ENCODE measurements around the gene TRAF3.
"Not testable (repeated sequence)": the region's sequence is repeated elsewhere in the genome, so short reads cannot be mapped to it uniquely, and the experiment has no call there.

TRAF3 gene

DNA sequence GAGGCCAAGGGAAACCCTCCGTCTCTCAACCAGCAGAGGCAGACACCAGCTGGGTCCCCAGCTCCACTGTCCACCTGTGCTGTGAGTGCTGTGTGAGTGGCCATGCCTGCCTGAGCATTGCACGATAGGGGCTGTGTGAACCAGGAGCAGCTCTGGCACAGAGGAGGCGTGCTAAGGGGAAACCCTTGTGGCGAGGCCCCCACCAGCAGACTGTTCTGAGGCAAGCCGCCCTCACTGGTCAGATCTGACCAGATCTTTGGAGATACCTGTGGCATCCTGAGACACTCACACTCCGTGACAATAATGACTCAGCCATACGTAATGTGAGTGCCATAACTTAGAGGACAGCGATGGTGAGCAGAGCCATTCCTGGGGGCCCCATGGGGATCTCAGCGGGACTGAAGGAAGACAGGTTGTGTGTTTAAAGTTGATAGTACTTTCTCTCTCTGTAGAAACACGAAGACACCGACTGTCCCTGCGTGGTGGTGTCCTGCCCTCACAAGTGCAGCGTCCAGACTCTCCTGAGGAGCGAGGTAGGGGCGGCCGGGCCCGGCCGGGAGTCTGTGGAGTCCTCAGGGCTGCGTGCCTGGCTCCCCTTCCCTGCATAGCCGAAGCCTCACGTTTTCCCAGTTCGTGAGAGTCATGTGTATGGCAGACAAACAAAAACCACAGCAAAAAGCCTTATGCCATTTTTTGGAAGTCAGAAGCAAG lies 108.6 kb downstream of the TRAF3 start:
- H3K36me3 ChIP-seq (ENCODE audit: control insufficient read depth, insufficient read depth, low read length), result peaks cover 5% of the 10 kb centered on the region
- H3K27ac ChIP-seq (ENCODE audit: low read depth, low read length), result no peak overlapping the region
- H3K9ac ChIP-seq (ENCODE audit: low read length), result no peak overlapping the region
- no peaks in the 10 kb centered on the region for H3K27me3 ChIP-seq (ENCODE audit: control insufficient read depth, insufficient read depth, low read length)
- no peaks in the 10 kb centered on the region for H3K4me1 ChIP-seq (ENCODE audit: control insufficient read depth, insufficient read depth, low read length)
- H3K4me3 ChIP-seq (ENCODE audit: low read length), result no peak overlapping the region

GRCh38 chr14:102888748-102889147 lies 111.5 kb downstream of the TRAF3 start:
- Histone ChIP-seq H3K27ac (ENCODE audit: low read depth, low read length) (no peak overlapping the region), H3K27me3 (ENCODE audit: control insufficient read depth, insufficient read depth, low read length) (no peaks in the 10 kb centered on the region), H3K36me3 (ENCODE audit: control insufficient read depth, insufficient read depth, low read length) (peaks cover 5% of the 10 kb centered on the region), H3K4me3 (ENCODE audit: low read length) (no peak overlapping the region), H3K9ac (ENCODE audit: low read length) (no peak overlapping the region), H3K4me1 (ENCODE audit: control insufficient read depth, insufficient read depth, low read length) (peaks cover 4% of the 10 kb centered on the region)

DNA sequence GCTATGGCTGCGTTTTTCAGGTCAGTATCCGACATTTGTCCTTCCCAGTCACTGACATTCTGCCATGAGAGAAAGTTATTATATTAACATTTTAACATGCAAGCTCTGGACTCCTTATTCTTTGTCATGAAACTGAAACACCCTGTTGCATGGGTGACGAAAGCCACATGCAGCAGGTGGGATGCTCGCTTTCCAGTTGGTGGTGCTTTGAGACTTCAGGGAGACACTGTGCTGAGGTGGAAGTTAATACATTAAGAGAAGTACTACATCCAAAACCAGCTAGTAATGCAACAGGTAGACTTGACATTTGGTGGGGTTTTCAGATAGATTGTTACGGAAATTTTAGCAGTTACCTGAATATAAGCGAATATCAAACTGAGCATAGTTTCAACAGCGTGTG lies 112.4 kb downstream of the TRAF3 start:
- H3K27me3 ChIP-seq (ENCODE audit: control insufficient read depth, insufficient read depth, low read length), result no peaks in the 10 kb centered on the region
- no peak overlapping the region for H3K4me3 ChIP-seq (ENCODE audit: low read length)
- H3K9ac ChIP-seq (ENCODE audit: low read length), result no peak overlapping the region
- H3K27ac ChIP-seq (ENCODE audit: low read depth, low read length), result no peak overlapping the region
- H3K36me3 ChIP-seq (ENCODE audit: control insufficient read depth, insufficient read depth, low read length), result peaks cover 5% of the 10 kb centered on the region
- peaks cover 4% of the 10 kb centered on the region for H3K4me1 ChIP-seq (ENCODE audit: control insufficient read depth, insufficient read depth, low read length)

DNA sequence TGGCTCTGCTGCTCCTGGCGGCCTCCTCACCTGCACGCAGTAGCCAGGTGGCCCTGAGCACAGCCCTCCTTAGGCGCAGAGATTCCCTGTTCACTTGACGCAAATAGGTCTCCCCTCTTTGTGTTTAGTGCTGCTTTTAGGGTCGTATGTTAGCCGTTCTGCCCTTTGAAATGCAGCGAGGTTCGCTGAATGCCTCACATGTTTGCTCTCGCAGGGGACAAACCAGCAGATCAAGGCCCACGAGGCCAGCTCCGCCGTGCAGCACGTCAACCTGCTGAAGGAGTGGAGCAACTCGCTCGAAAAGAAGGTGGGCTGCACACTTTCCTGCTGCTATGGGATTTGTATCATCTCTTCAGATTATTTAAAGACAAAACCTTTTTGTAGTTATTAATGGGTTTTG lies 113.9 kb downstream of the TRAF3 start:
- Histone ChIP-seq H3K9ac (ENCODE audit: low read length) (no peak overlapping the region), H3K27me3 (ENCODE audit: control insufficient read depth, insufficient read depth, low read length) (no peaks in the 10 kb centered on the region), H3K4me1 (ENCODE audit: control insufficient read depth, insufficient read depth, low read length) (peaks cover 4% of the 10 kb centered on the region), H3K4me3 (ENCODE audit: low read length) (no peak overlapping the region), H3K27ac (ENCODE audit: low read depth, low read length) (no peak overlapping the region), H3K36me3 (ENCODE audit: control insufficient read depth, insufficient read depth, low read length) (peaks cover 11% of the 10 kb centered on the region)

- peaks cover 4% of the 10 kb centered on the region for H3K4me1 ChIP-seq (ENCODE audit: control insufficient read depth, insufficient read depth, low read length)
- no peak overlapping the region for H3K27ac ChIP-seq (ENCODE audit: low read depth, low read length)
- H3K27me3 ChIP-seq (ENCODE audit: control insufficient read depth, insufficient read depth, low read length), result no peaks in the 10 kb centered on the region
- no peak overlapping the region for H3K4me3 ChIP-seq (ENCODE audit: low read length)
- no peak overlapping the region for H3K9ac ChIP-seq (ENCODE audit: low read length)
- H3K36me3 ChIP-seq (ENCODE audit: control insufficient read depth, insufficient read depth, low read length), result peaks cover 11% of the 10 kb centered on the region
Measured at GRCh38 chr14:102891556-102891955, 114.3 kb downstream of the TRAF3 start.

DNA sequence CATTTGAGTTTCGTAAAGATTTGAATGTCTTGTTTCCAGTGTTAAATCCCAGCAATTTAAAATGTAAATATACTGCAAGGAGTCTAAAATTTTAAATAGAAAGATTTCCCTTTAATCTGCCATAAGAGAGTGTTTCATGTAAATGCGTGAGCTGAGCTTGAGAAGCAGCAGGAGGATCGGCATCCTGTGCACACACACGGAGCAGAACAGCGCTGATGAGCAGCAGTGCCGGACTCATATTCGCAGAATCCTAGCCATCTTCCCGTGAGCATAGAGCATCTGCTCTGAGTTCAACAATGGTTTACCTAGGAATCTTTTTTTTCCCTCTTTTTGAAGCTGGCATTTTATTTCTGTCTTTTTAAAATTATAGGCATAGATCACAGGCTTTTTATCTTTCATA lies 115.4 kb downstream of the TRAF3 start:
- Histone ChIP-seq H3K36me3 (ENCODE audit: control insufficient read depth, insufficient read depth, low read length) (peaks cover 12% of the 10 kb centered on the region), H3K4me1 (ENCODE audit: control insufficient read depth, insufficient read depth, low read length) (peaks cover 4% of the 10 kb centered on the region), H3K9ac (ENCODE audit: low read length) (no peak overlapping the region), H3K4me3 (ENCODE audit: low read length) (no peak overlapping the region), H3K27ac (ENCODE audit: low read depth, low read length) (no peak overlapping the region), H3K27me3 (ENCODE audit: control insufficient read depth, insufficient read depth, low read length) (no peaks in the 10 kb centered on the region)

DNA sequence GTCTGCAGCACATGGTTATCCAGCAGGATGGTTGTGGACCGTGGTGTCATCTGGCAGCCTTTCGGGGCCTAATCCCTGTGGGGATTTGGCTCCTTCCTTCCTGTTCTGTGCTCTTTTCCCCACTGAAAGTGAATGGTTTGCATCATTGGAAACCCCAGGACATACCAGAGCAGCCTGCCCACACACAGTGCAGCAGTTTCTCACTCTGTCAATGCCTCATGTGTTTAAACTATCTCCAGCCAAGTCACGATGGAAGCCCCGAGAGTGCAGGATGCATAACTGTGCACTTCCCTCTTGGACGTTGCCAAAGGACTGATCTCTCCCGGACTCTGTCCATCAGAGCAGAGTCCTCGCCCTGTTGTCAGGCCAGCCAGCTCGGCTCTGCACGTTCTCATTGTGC lies 116.2 kb downstream of the TRAF3 start:
- Histone ChIP-seq H3K4me1 (ENCODE audit: control insufficient read depth, insufficient read depth, low read length) (peaks cover 4% of the 10 kb centered on the region), H3K27me3 (ENCODE audit: control insufficient read depth, insufficient read depth, low read length) (no peaks in the 10 kb centered on the region), H3K27ac (ENCODE audit: low read depth, low read length) (no peak overlapping the region), H3K36me3 (ENCODE audit: control insufficient read depth, insufficient read depth, low read length) (peaks cover 14% of the 10 kb centered on the region), H3K9ac (ENCODE audit: low read length) (no peak overlapping the region), H3K4me3 (ENCODE audit: low read length) (no peak overlapping the region)

GRCh38 chr14:102896735-102897134 lies 119.5 kb downstream of the TRAF3 start:
- not testable (repeated sequence) for H3K9ac ChIP-seq (ENCODE audit: low read length); H3K4me3 ChIP-seq (ENCODE audit: low read length); H3K4me1 ChIP-seq (ENCODE audit: control insufficient read depth, insufficient read depth, low read length); H3K27me3 ChIP-seq (ENCODE audit: control insufficient read depth, insufficient read depth, low read length); H3K27ac ChIP-seq (ENCODE audit: low read depth, low read length)
- H3K36me3 ChIP-seq (ENCODE audit: control insufficient read depth, insufficient read depth, low read length), result peaks cover 13% of the 10 kb centered on the region

- Histone ChIP-seq H3K9ac (ENCODE audit: low read length) (no peak overlapping the region), H3K27me3 (ENCODE audit: control insufficient read depth, insufficient read depth, low read length) (no peaks in the 10 kb centered on the region), H3K4me1 (ENCODE audit: control insufficient read depth, insufficient read depth, low read length) (peaks cover 4% of the 10 kb centered on the region), H3K27ac (ENCODE audit: low read depth, low read length) (no peak overlapping the region), H3K4me3 (ENCODE audit: low read length) (no peak overlapping the region), H3K36me3 (ENCODE audit: control insufficient read depth, insufficient read depth, low read length) (peaks cover 13% of the 10 kb centered on the region)
Measured at GRCh38 chr14:102897299-102898027, 120.2 kb downstream of the TRAF3 start.

DNA sequence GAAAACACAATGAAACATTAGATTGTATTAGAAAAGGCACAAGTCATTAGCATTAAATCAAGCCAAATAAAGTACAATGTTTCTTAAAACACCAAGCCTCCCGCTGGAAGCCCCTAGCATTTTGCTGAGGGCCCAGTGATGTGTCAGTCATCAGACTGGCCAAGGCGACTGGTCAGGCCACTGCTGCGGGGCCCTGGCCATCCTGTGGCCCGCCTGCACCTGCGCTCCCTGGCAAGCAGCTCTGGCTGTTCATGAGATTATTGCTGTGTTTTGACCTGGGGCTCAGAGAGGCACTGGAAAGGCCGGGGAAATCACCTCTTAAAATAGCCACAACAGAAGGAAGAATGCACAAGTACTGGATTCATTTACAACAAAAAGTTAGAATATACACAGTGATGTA lies 121.0 kb downstream of the TRAF3 start:
- Histone ChIP-seq H3K4me3 (ENCODE audit: low read length) (no peak overlapping the region), H3K27me3 (ENCODE audit: control insufficient read depth, insufficient read depth, low read length) (no peaks in the 10 kb centered on the region), H3K36me3 (ENCODE audit: control insufficient read depth, insufficient read depth, low read length) (peaks cover 13% of the 10 kb centered on the region), H3K9ac (ENCODE audit: low read length) (no peak overlapping the region), H3K27ac (ENCODE audit: low read depth, low read length) (no peak overlapping the region), H3K4me1 (ENCODE audit: control insufficient read depth, insufficient read depth, low read length) (peaks cover 1% of the 10 kb centered on the region)

- peaks cover 13% of the 10 kb centered on the region for H3K36me3 ChIP-seq (ENCODE audit: control insufficient read depth, insufficient read depth, low read length)
- H3K27ac ChIP-seq (ENCODE audit: low read depth, low read length), result no peak overlapping the region
- no peaks in the 10 kb centered on the region for H3K4me1 ChIP-seq (ENCODE audit: control insufficient read depth, insufficient read depth, low read length)
- no peak overlapping the region for H3K4me3 ChIP-seq (ENCODE audit: low read length)
- no peak overlapping the region for H3K9ac ChIP-seq (ENCODE audit: low read length)
- no peaks in the 10 kb centered on the region for H3K27me3 ChIP-seq (ENCODE audit: control insufficient read depth, insufficient read depth, low read length)
Measured at GRCh38 chr14:102898776-102899515, 121.7 kb downstream of the TRAF3 start.

- Histone ChIP-seq H3K27me3 (ENCODE audit: control insufficient read depth, insufficient read depth, low read length) (no peaks in the 10 kb centered on the region), H3K4me1 (ENCODE audit: control insufficient read depth, insufficient read depth, low read length) (no peaks in the 10 kb centered on the region), H3K4me3 (ENCODE audit: low read length) (no peak overlapping the region), H3K9ac (ENCODE audit: low read length) (no peak overlapping the region), H3K36me3 (ENCODE audit: control insufficient read depth, insufficient read depth, low read length) (peaks cover 13% of the 10 kb centered on the region), H3K27ac (ENCODE audit: low read depth, low read length) (no peak overlapping the region)
Measured at GRCh38 chr14:102899516-102899900, 122.3 kb downstream of the TRAF3 start.

Measured in rectal smooth muscle tissue (tissue), 1 donor.